ENCODE results near the gene OR10G7. TPM values are rescaled to one million over a fixed set of nuclear protein-coding genes. Genes with fewer than 3 reads are reported as not detected.
A peak's percentile ranks its signal among the peaks of the same experiment; 100 is the strongest.

The OR10G7 gene
- total RNA-seq, 1 donor from 2014 or later, result not detected

DNA sequence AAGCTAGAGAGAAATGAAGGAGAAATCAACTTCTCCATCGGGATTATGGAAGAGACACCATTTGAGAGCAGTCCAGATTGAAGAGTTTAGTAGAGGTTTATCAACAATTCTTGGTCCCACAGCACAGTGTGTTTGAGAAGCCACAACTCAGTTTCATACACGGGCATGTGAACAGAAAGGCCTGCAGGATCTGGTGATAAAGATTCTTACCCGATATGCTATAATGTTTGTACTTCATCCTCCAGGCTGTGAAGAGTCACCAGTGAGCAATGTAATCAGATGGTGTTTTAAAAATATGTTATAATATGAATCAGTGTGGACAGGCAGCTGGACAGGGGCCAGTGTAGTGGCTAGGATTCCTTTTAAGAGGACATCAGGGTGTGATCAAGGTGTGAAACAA is 44.5 kb upstream of the OR10G7 start:
- Histone ChIP-seq H3K27ac (ENCODE audit: low read depth, low read length) (no peak overlapping the region), H2AFZ (ENCODE audit: low read depth, low read length) (no peak overlapping the region), H4K20me1 (ENCODE audit: insufficient read depth, low read length) (no peaks in the 10 kb centered on the region), H3K27me3 (ENCODE audit: insufficient read depth, low read length) (peaks cover 2% of the 10 kb centered on the region), H3K4me3 (ENCODE audit: insufficient read depth, low read depth, low read length) (no peak overlapping the region), H3K79me2 (ENCODE audit: insufficient read depth, low read length) (no peaks in the 10 kb centered on the region), H3K4me1 (ENCODE audit: insufficient read depth, low read length) (no peaks in the 10 kb centered on the region), H3K4me2 (ENCODE audit: low read length) (no peak overlapping the region), H3K9ac (ENCODE audit: low read length) (no peak overlapping the region), H3K9me3 (ENCODE audit: insufficient read depth, low read depth, low read length) (no peaks in the 10 kb centered on the region), H3K36me3 (ENCODE audit: insufficient read depth, low read length) (no peaks in the 10 kb centered on the region)
- H3K27me3 Mint-ChIP-seq (ENCODE audit: low read depth, unreplicated experiment), result peaks cover 6% of the 10 kb centered on the region
- H3K27ac Mint-ChIP-seq (ENCODE audit: unreplicated experiment), result no peak overlapping the region
- DNase-seq (ENCODE audit: low read depth) (peak; percentile 24), FAIRE-seq (no peak)
- TF ChIP-seq EZH2 (IDR thresholded peaks at IDR 0.05; ENCODE audit: insufficient read depth, low read length), result no peak
- TF ChIP-seq, protein P1, sequence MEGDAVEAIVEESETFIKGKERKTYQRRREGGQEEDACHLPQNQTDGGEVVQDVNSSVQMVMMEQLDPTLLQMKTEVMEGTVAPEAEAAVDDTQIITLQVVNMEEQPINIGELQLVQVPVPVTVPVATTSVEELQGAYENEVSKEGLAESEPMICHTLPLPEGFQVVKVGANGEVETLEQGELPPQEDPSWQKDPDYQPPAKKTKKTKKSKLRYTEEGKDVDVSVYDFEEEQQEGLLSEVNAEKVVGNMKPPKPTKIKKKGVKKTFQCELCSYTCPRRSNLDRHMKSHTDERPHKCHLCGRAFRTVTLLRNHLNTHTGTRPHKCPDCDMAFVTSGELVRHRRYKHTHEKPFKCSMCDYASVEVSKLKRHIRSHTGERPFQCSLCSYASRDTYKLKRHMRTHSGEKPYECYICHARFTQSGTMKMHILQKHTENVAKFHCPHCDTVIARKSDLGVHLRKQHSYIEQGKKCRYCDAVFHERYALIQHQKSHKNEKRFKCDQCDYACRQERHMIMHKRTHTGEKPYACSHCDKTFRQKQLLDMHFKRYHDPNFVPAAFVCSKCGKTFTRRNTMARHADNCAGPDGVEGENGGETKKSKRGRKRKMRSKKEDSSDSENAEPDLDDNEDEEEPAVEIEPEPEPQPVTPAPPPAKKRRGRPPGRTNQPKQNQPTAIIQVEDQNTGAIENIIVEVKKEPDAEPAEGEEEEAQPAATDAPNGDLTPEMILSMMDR (IDR thresholded peaks at IDR 0.05; ENCODE audit: insufficient read depth, low read depth, low read length), result no peak
- no peaks in the 10 kb centered on the region for H3K36me3 Mint-ChIP-seq (ENCODE audit: low read depth, unreplicated experiment)
- H3K4me1 Mint-ChIP-seq (ENCODE audit: low read depth, unreplicated experiment), result peaks cover 3% of the 10 kb centered on the region
- H3K9me3 Mint-ChIP-seq (ENCODE audit: unreplicated experiment), result no peaks in the 10 kb centered on the region
- no peak overlapping the region for H3K4me3 Mint-ChIP-seq (ENCODE audit: unreplicated experiment)

GRCh38 chr11:124082371-124082770 is 41.2 kb upstream of the OR10G7 start:
- H3K9me3 ChIP-seq (ENCODE audit: insufficient read depth, low read depth, low read length), result no peaks in the 10 kb centered on the region

GRCh38 chr11:124081483-124081882 is 40.4 kb upstream of the OR10G7 start:
- Histone ChIP-seq H3K9me3 (ENCODE audit: insufficient read depth, low read depth, low read length) (no peaks in the 10 kb centered on the region), H3K27ac (ENCODE audit: low read depth, low read length) (no peak overlapping the region), H3K4me2 (ENCODE audit: low read length) (no peak overlapping the region), H3K79me2 (ENCODE audit: insufficient read depth, low read length) (no peaks in the 10 kb centered on the region), H2AFZ (ENCODE audit: low read depth, low read length) (no peak overlapping the region), H4K20me1 (ENCODE audit: insufficient read depth, low read length) (no peaks in the 10 kb centered on the region), H3K4me1 (ENCODE audit: insufficient read depth, low read length) (no peaks in the 10 kb centered on the region), H3K4me3 (ENCODE audit: insufficient read depth, low read depth, low read length) (no peak overlapping the region), H3K36me3 (ENCODE audit: insufficient read depth, low read length) (no peaks in the 10 kb centered on the region), H3K9ac (ENCODE audit: low read length) (no peak overlapping the region), H3K27me3 (ENCODE audit: insufficient read depth, low read length) (peaks cover 2% of the 10 kb centered on the region)
- Mint-ChIP-seq H3K4me3 (ENCODE audit: unreplicated experiment) (no peak overlapping the region), H3K4me1 (ENCODE audit: low read depth, unreplicated experiment) (peaks cover 7% of the 10 kb centered on the region), H3K27me3 (ENCODE audit: low read depth, unreplicated experiment) (peaks cover 4% of the 10 kb centered on the region), H3K36me3 (ENCODE audit: low read depth, unreplicated experiment) (no peaks in the 10 kb centered on the region), H3K27ac (ENCODE audit: unreplicated experiment) (no peak overlapping the region), H3K9me3 (ENCODE audit: unreplicated experiment) (peaks cover 2% of the 10 kb centered on the region)
- no peak for DNase-seq (ENCODE audit: low read depth)
- FAIRE-seq, result no peak
- TF ChIP-seq, protein P1 (IDR thresholded peaks at IDR 0.05; ENCODE audit: insufficient read depth, low read depth, low read length), result no peak
- no peak for TF ChIP-seq EZH2 (IDR thresholded peaks at IDR 0.05; ENCODE audit: insufficient read depth, low read length)

More at GRCh38 chr11:124082371-124082770, 41.2 kb upstream of the OR10G7 start:
- peaks cover 7% of the 10 kb centered on the region for H3K4me1 Mint-ChIP-seq (ENCODE audit: low read depth, unreplicated experiment)
- H3K36me3 Mint-ChIP-seq (ENCODE audit: low read depth, unreplicated experiment), result no peaks in the 10 kb centered on the region
- Histone ChIP-seq H3K27me3 (ENCODE audit: insufficient read depth, low read length) (peaks cover 2% of the 10 kb centered on the region), H3K4me1 (ENCODE audit: insufficient read depth, low read length) (no peaks in the 10 kb centered on the region), H3K36me3 (ENCODE audit: insufficient read depth, low read length) (no peaks in the 10 kb centered on the region), H3K4me2 (ENCODE audit: low read length) (no peak overlapping the region), H3K27ac (ENCODE audit: low read depth, low read length) (no peak overlapping the region), H3K4me3 (ENCODE audit: insufficient read depth, low read depth, low read length) (no peak overlapping the region), H3K79me2 (ENCODE audit: insufficient read depth, low read length) (no peaks in the 10 kb centered on the region), H3K9ac (ENCODE audit: low read length) (no peak overlapping the region), H4K20me1 (ENCODE audit: insufficient read depth, low read length) (no peaks in the 10 kb centered on the region), H2AFZ (ENCODE audit: low read depth, low read length) (no peak overlapping the region)
- DNase-seq (ENCODE audit: low read depth), result no peak
- peaks cover 1% of the 10 kb centered on the region for H3K9me3 Mint-ChIP-seq (ENCODE audit: unreplicated experiment)
- H3K4me3 Mint-ChIP-seq (ENCODE audit: unreplicated experiment), result no peak overlapping the region
- H3K27me3 Mint-ChIP-seq (ENCODE audit: low read depth, unreplicated experiment), result peaks cover 6% of the 10 kb centered on the region
- FAIRE-seq, result no peak
- H3K27ac Mint-ChIP-seq (ENCODE audit: unreplicated experiment), result no peak overlapping the region
- TF ChIP-seq, protein P1 (IDR thresholded peaks at IDR 0.05; ENCODE audit: insufficient read depth, low read depth, low read length), result no peak
- TF ChIP-seq EZH2 (IDR thresholded peaks at IDR 0.05; ENCODE audit: insufficient read depth, low read length), result no peak

All from astrocyte (in vitro differentiated cells and primary cell).